Kidney (tissue), 14 donors: ENCODE data around the gene PCNX4. TPM values are rescaled to one million over a fixed set of nuclear protein-coding genes. Genes with fewer than 3 reads are reported as not detected.

ENCODE experiments used
- DNase-seq, 5 donors: peaks; one replicate each; pipeline ENCODE4 v3.0.0-alpha.2; 2013 to 2020
- FAIRE-seq: peaks from 2 replicates; lab custom pipeline; 2012; peaks lifted over from hg19 to GRCh38; lab: Jason Lieb, UNC
- H3K27ac ChIP-seq, 2 donors: one replicate each; pipeline ENCODE4 v1.7.0; 2013; ENCODE audit warnings: low read depth in 2 of 2, low read length in 2 of 2, inconsistent platforms in 1 of 2
- H3K27me3 ChIP-seq: one replicate; pipeline ENCODE4 v1.7.1; 2013; ENCODE audit warnings: low read length, inconsistent platforms; ENCODE audit not compliant: control insufficient read depth, insufficient read depth
- H3K36me3 ChIP-seq, 3 donors: one replicate each; pipeline versions ENCODE4 v1.7.0 to v1.7.1; 2013; ENCODE audit warnings: low read length in 3 of 3, control low read depth in 1 of 3, inconsistent platforms in 1 of 3; ENCODE audit not compliant: insufficient read depth in 3 of 3, control insufficient read depth in 2 of 3
- H3K4me1 ChIP-seq, 3 donors: one replicate each; pipeline versions ENCODE4 v1.7.0 to v1.7.1; 2013; ENCODE audit warnings: low read length in 3 of 3, inconsistent platforms in 1 of 3, low read depth in 1 of 3; ENCODE audit not compliant: control insufficient read depth in 2 of 3, insufficient read depth in 2 of 3
- H3K4me3 ChIP-seq, 3 donors: one replicate each; pipeline versions ENCODE4 v1.7.0 to v1.8.1; 2013; ENCODE audit warnings: low read length in 3 of 3, control low read depth in 1 of 3, inconsistent platforms in 1 of 3
- H3K9ac ChIP-seq, 3 donors: one replicate each; pipeline versions ENCODE4 v1.7.0 to v1.7.1; 2013; ENCODE audit warnings: low read length in 3 of 3, control low read depth in 1 of 3, inconsistent platforms in 1 of 3
- H3K9me3 ChIP-seq, 3 donors: one replicate each; pipeline versions ENCODE4 v1.7.0 to v1.7.1; 2013; ENCODE audit warnings: low read length in 3 of 3, control low read depth in 1 of 3, inconsistent platforms in 1 of 3; ENCODE audit not compliant: control insufficient read depth in 2 of 3, insufficient read depth in 1 of 3
- CTCF ChIP-seq: IDR thresholded peaks from 3 replicates; pipeline ENCODE4 v1.5.1; 2012; ENCODE audit warnings: mild to moderate bottlenecking, moderate library complexity, borderline replicate concordance; ENCODE audit not compliant: insufficient read depth; ENCODE audit errors: extremely low read depth
- intact Hi-C: fragments of 100-400 bp; cut with DNase I; formaldehyde crosslinking; loops from one replicate; pipeline ENCODE4 v1.11.1; 2022
- polyA plus RNA-seq: library from polyadenylated mRNA; stranded (reverse); fragments of 350-450 nt; fragmentation: Illumina TruSeq; extraction: RNeasy Lipid Tissue Mini Kit (QIAGEN cat#74804); gene quantifications from one replicate; pipeline ENCODE4 v1.2.3, GENCODE V29; 2014; ENCODE audit warnings: low read depth, low replicate concordance; ENCODE audit not compliant: insufficient read depth
- total RNA-seq: library from RNA; stranded (reverse); fragmentation: NEBNext Ultra II Directional; extraction: Animal tissue kit (Norgen Biotek cat#: 25700); gene quantifications from one replicate; pipeline ENCODE4 v1.2.1, GENCODE V29; 2021
- donor health status: control.
- donor health status: control.
- donor health status: control.
- donor health status: control.
- donor health status: control.
- donor health status: DM: yes; HTN: yes; CAD: no.
- donor health status: Normal renal cell carcinoma (clear cell type).

The PCNX4 gene
- total and polyA plus RNA-seq, 2 donors from 2014 or later = 25.1 to 44.9 TPM

- FAIRE-seq (no peak), DNase-seq (no peak)
Measured at GRCh38 chr14:60164404-60164711, 72.6 kb downstream of the PCNX4 start.

GRCh38 chr14:60164712-60165546, 73.2 kb downstream of the PCNX4 start, which contains the start of gene DHRS7:
Gene DHRS7 (minus strand): TSS chr14:60165398. CDS start chr14:60165309, 89 bp downstream.
- Histone ChIP-seq H3K4me1 (peaks cover 0 to 10% (median 0%) of the 10 kb centered on the region in 3 donors), H3K27me3 (no peaks in the 10 kb centered on the region), H3K9me3 (no peaks in the 10 kb centered on the region), H3K36me3 (no peaks in the 10 kb centered on the region), H3K4me3 (peak within 1 kb of the TSS; percentile 91 to 96 (median 95)), H3K27ac (peak within 1 kb of the TSS; percentile 91 to 97), H3K9ac (peak within 1 kb of the TSS; percentile 72 to 98 (median 97))
- no peak for FAIRE-seq
- intact Hi-C loops = no loop called here
- DNase-seq = peak; percentile 82 to 95 (median 89)
- TF ChIP-seq CTCF = peak; percentile 42

More at GRCh38 chr14:60164404-60164711, 72.6 kb downstream of the PCNX4 start:
- peak overlapping the region; percentile 72 to 98 (median 97) for H3K9ac ChIP-seq
- peaks cover 0 to 10% (median 0%) of the 10 kb centered on the region in 3 donors for H3K4me1 ChIP-seq
- no peaks in the 10 kb centered on the region for H3K36me3 ChIP-seq
- H3K9me3 ChIP-seq = no peaks in the 10 kb centered on the region
- H3K27me3 ChIP-seq = no peaks in the 10 kb centered on the region
- peak overlapping the region; percentile 91 to 97 for H3K27ac ChIP-seq
- H3K4me3 ChIP-seq = peak overlapping the region; percentile 91 to 96 (median 95)
- intact Hi-C loops = no loop called here
- TF ChIP-seq CTCF = no peak

- FAIRE-seq (no peak), DNase-seq (no peak)
- H3K9me3 ChIP-seq = no peaks in the 10 kb centered on the region
- intact Hi-C loops = no loop called here
- TF ChIP-seq CTCF = no peak
- peak overlapping the region; percentile 27 to 77 (median 74) for H3K9ac ChIP-seq
- no peaks in the 10 kb centered on the region for H3K36me3 ChIP-seq
- H3K27me3 ChIP-seq = no peaks in the 10 kb centered on the region
- H3K27ac ChIP-seq = peak overlapping the region; percentile 91 to 97
- H3K4me3 ChIP-seq = peak overlapping the region; percentile 41 to 96 (median 91)
- peaks cover 0 to 10% (median 0%) of the 10 kb centered on the region in 3 donors for H3K4me1 ChIP-seq
Measured at GRCh38 chr14:60165547-60165876, 73.8 kb downstream of the PCNX4 start.
